IMR-90 (cell line): ENCODE data around the gene KCNH5. TPM values are rescaled to one million over a fixed set of nuclear protein-coding genes. Genes with fewer than 3 reads are reported as not detected.

Source experiments
- ATAC-seq: fragments of 200-7000 bp; cut with Tn5 transposase; 2 replicates; pipeline ENCODE4 v1.9.1; 2020; ENCODE audit warnings: low read depth, mild to moderate bottlenecking, moderate library complexity
- BruUV-seq: library from RNA; stranded (reverse); fragments of 400-500 nt; replicated peaks from 2 replicates; lab custom pipeline; 2021; lab: Mats Ljungman, UMichigan
- CTCF ChIA-PET: fragments of 300-600 bp; formaldehyde crosslinking; extraction: SDS; loops from one replicate; lab custom pipeline; 2021; ENCODE audit warnings: antibody characterized with exemption; lab: Yijun Ruan, JAX
- POLR2A ChIA-PET: fragments of 300-600 bp; sonication (Branson Sonifier 250); formaldehyde crosslinking; loops from one replicate; lab custom pipeline; 2022; ENCODE audit warnings: antibody characterized with exemption; ENCODE audit not compliant: unreplicated experiment; lab: Charles Lee
- DNase-seq: peaks from one replicate; pipeline ENCODE4 v3.0.0; 2013
- H2AFZ ChIP-seq: replicated peaks from 2 replicates; pipeline ENCODE3; 2013; ENCODE audit warnings: low read length, mild to moderate bottlenecking; ENCODE audit not compliant: poor library complexity
- H2AK5ac ChIP-seq: 2 replicates; pipeline ENCODE4 v1.6.1; 2013; ENCODE audit warnings: low read depth, low read length, inconsistent platforms
- H2AK9ac ChIP-seq: replicated peaks from 2 replicates; pipeline ENCODE3; 2013; ENCODE audit warnings: mild to moderate bottlenecking, low read depth, low read length, moderate library complexity; ENCODE audit not compliant: poor library complexity
- H2BK120ac ChIP-seq: 2 replicates; pipeline ENCODE4 v1.6.1; 2013; ENCODE audit warnings: low read depth, low read length, inconsistent platforms
- H2BK15ac ChIP-seq: 3 replicates; pipeline ENCODE4 v1.6.1; 2013; ENCODE audit warnings: low read depth, low read length, inconsistent platforms
- H2BK20ac ChIP-seq: 2 replicates; pipeline ENCODE4 v1.6.1; 2013; ENCODE audit warnings: low read depth, mild to moderate bottlenecking, inconsistent platforms, low read length, moderate library complexity
- H2BK5ac ChIP-seq: 2 replicates; pipeline ENCODE4 v1.6.1; 2013; ENCODE audit warnings: mild to moderate bottlenecking, low read depth, low read length, inconsistent platforms; ENCODE audit not compliant: poor library complexity, severe bottlenecking
- H3K14ac ChIP-seq: replicated peaks from 2 replicates; pipeline ENCODE4 v1.6.1; 2013; ENCODE audit warnings: low read depth, low read length, inconsistent platforms
- H3K18ac ChIP-seq: 2 replicates; pipeline ENCODE4 v1.6.1; 2013; ENCODE audit warnings: low read depth, low read length, control low read depth
- H3K23ac ChIP-seq: 2 replicates; pipeline ENCODE4 v1.6.1; 2013; ENCODE audit warnings: low read depth, low read length, inconsistent platforms
- H3K27ac ChIP-seq: 2 replicates; pipeline ENCODE4 v1.5.1; 2013; ENCODE audit warnings: mild to moderate bottlenecking, control low read depth, low read length; ENCODE audit not compliant: insufficient read depth
- H3K27me3 ChIP-seq: 2 replicates; pipeline ENCODE4 v1.6.1; 2013; ENCODE audit warnings: low read length; ENCODE audit not compliant: control insufficient read depth, insufficient read depth
- H3K36me3 ChIP-seq: 2 replicates; pipeline ENCODE4 v1.6.1; 2013; ENCODE audit warnings: low read length, mixed read lengths; ENCODE audit not compliant: control insufficient read depth, insufficient read depth
- H3K4ac ChIP-seq: 2 replicates; pipeline ENCODE4 v1.6.1; 2013; ENCODE audit warnings: low read depth, low read length, inconsistent platforms
- H3K4me1 ChIP-seq: 2 replicates; pipeline ENCODE4 v1.6.1; 2013; ENCODE audit warnings: low read length, mixed read lengths; ENCODE audit not compliant: control insufficient read depth, insufficient read depth
- H3K4me2 ChIP-seq: 2 replicates; pipeline ENCODE4 v1.6.1; 2013; ENCODE audit warnings: low read depth, mild to moderate bottlenecking, control low read depth, low read length, moderate library complexity
- H3K4me3 ChIP-seq: 2 replicates; pipeline ENCODE4 v1.5.1; 2013; ENCODE audit warnings: low read depth, mild to moderate bottlenecking, control low read depth, low read length, moderate library complexity; ENCODE audit not compliant: insufficient read depth
- H3K56ac ChIP-seq: 2 replicates; pipeline ENCODE4 v1.6.1; 2013; ENCODE audit warnings: low read length, inconsistent platforms; ENCODE audit not compliant: insufficient read depth; ENCODE audit errors: extremely low read depth
- H3K79me1 ChIP-seq, 2 experiments: 2 replicates each; pipeline ENCODE4 v1.6.1; 2013; ENCODE audit warnings: low read length in 2 of 2, inconsistent platforms in 1 of 2, low read depth in 1 of 2
- H3K9ac ChIP-seq: 2 replicates; pipeline ENCODE4 v1.6.1; 2013; ENCODE audit warnings: low read depth, low read length, control low read depth
- H3K9me1 ChIP-seq: 2 replicates; pipeline ENCODE4 v1.6.1; 2013; ENCODE audit warnings: low read length, inconsistent platforms; ENCODE audit not compliant: insufficient read depth
- H3K9me3 ChIP-seq: 2 replicates; pipeline ENCODE4 v1.6.1; 2013; ENCODE audit warnings: low read length; ENCODE audit not compliant: control insufficient read depth, insufficient read depth
- H4K20me1 ChIP-seq: 2 replicates; pipeline ENCODE4 v1.6.1; 2013; ENCODE audit warnings: low read length, inconsistent platforms; ENCODE audit not compliant: insufficient read depth
- H4K5ac ChIP-seq: 2 replicates; pipeline ENCODE4 v1.6.1; 2013; ENCODE audit warnings: mild to moderate bottlenecking, low read depth, low read length, control low read depth
- H4K8ac ChIP-seq, 2 experiments: 2 replicates each; pipeline ENCODE4 v1.6.1; 2013; ENCODE audit warnings: low read depth in 2 of 2, low read length in 2 of 2, control low read depth in 1 of 2, inconsistent platforms in 1 of 2
- H4K91ac ChIP-seq: 2 replicates; pipeline ENCODE4 v1.6.1; 2013; ENCODE audit warnings: low read depth, low read length, inconsistent platforms; ENCODE audit not compliant: insufficient read depth
- BHLHE40 ChIP-seq: fragments of 150-350 bp; IDR thresholded peaks from 2 replicates; pipeline ENCODE4 v1.6.1; 2016; ENCODE audit warnings: mild to moderate bottlenecking, low read depth, low read length
- CEBPB ChIP-seq: IDR thresholded peaks from 2 replicates; pipeline ENCODE4 v1.6.1; 2012; ENCODE audit warnings: low read depth, low read length, improper control_type of control experiment
- CHD1 ChIP-seq: IDR thresholded peaks from 2 replicates; pipeline ENCODE4 v1.6.1; 2012; ENCODE audit warnings: low read depth, low read length, improper control_type of control experiment
- FOS ChIP-seq: fragments of 150-350 bp; IDR thresholded peaks from 2 replicates; pipeline ENCODE4 v1.6.1; 2016; ENCODE audit warnings: low read depth, low read length
- MAFK ChIP-seq: IDR thresholded peaks from 2 replicates; pipeline ENCODE4 v1.6.1; 2012; ENCODE audit warnings: low read depth, low read length, improper control_type of control experiment
- MAZ ChIP-seq: IDR thresholded peaks from 2 replicates; pipeline ENCODE4 v1.6.1; 2012; ENCODE audit warnings: low read depth, mild to moderate bottlenecking, low read length, improper control_type of control experiment, moderate library complexity, borderline replicate concordance
- MXI1 ChIP-seq: IDR thresholded peaks from 2 replicates; pipeline ENCODE4 v1.6.1; 2012; ENCODE audit warnings: low read depth, mild to moderate bottlenecking, low read length, moderate library complexity, borderline replicate concordance
- NFE2L2 ChIP-seq: fragments of 150-350 bp; IDR thresholded peaks from 2 replicates; pipeline ENCODE4 v1.6.1; 2016; ENCODE audit warnings: low read depth, mild to moderate bottlenecking, low read length
- RAD21 ChIP-seq: IDR thresholded peaks from 2 replicates; pipeline ENCODE4 v1.6.1; 2012; ENCODE audit warnings: low read length, improper control_type of control experiment
- RCOR1 ChIP-seq: IDR thresholded peaks from 2 replicates; pipeline ENCODE4 v1.6.1; 2012; ENCODE audit warnings: mild to moderate bottlenecking, low read length, improper control_type of control experiment; ENCODE audit not compliant: insufficient replicate concordance
- RFX5 ChIP-seq: IDR thresholded peaks from 2 replicates; pipeline ENCODE4 v1.8.0; 2012; ENCODE audit warnings: low read depth, mild to moderate bottlenecking, low read length, moderate library complexity
- SMC3 ChIP-seq: fragments of 150-350 bp; IDR thresholded peaks from 2 replicates; pipeline ENCODE4 v1.6.1; 2016; ENCODE audit warnings: low read depth, mild to moderate bottlenecking, antibody characterized with exemption, low read length, moderate library complexity
- WGBS, 2 experiments: methylation state at CpG; one replicate each; pipeline versions ENCODE4 v1.1.5 to v1.1.7; 2013; ENCODE audit warnings: missing lambda C conversion rate in 2 of 2; ENCODE audit not compliant: insufficient read length in 1 of 2; ENCODE audit errors: extremely low coverage in 2 of 2; 5-methylcytosine and 5-hydroxymethylcytosine counted together
- dilution Hi-C: fragments of 300-500 bp; cut with HindIII; formaldehyde crosslinking; loops from one replicate; pipeline ENCODE4 v1.14.3; 2018; ENCODE audit warnings: low sequenced_read_pairs; ENCODE audit not compliant: unreplicated experiment
- in situ Hi-C: fragments of 300-500 bp; cut with MboI; formaldehyde crosslinking; loops from 3 replicates; pipeline ENCODE4 v1.14.3; 2019; ENCODE audit warnings: low sequenced_read_pairs, inconsistent platforms, mixed read lengths
- intact Hi-C: fragments of 100-400 bp; cut with micrococcal nuclease; formaldehyde crosslinking; loops from 2 replicates; pipeline ENCODE4 v1.10.0; 2022
- polyA plus RNA-seq, 3 experiments: library from polyadenylated mRNA; depleted of rRNA; stranded (reverse); fragments of >200 nt; gene quantifications; 2 replicates each; pipeline ENCODE4 v1.2.3, GENCODE V29; 2012; ENCODE audit warnings: low replicate concordance in 1 of 3
- total RNA-seq: library from RNA; depleted of rRNA; stranded (reverse); fragments of >200 nt; gene quantifications from 2 replicates; pipeline ENCODE4 v1.2.3, GENCODE V29; 2012
- TF ChIP-seq, protein P1 (sequence below): fragments of 150-350 bp; IDR thresholded peaks from 2 replicates; pipeline ENCODE4 v1.6.1; 2016; ENCODE audit warnings: low read depth, mild to moderate bottlenecking, low read length, moderate library complexity, borderline replicate concordance
- TF ChIP-seq, protein P2 (sequence below): fragments of 150-350 bp; IDR thresholded peaks from 2 replicates; pipeline ENCODE4 v1.6.1; 2017; ENCODE audit warnings: mild to moderate bottlenecking, antibody characterized with exemption, low read length, low read depth
- TF ChIP-seq, protein P3 (sequence below): conservative IDR thresholded peaks from 2 replicates; pipeline ENCODE4 v1.5.1; 2012; ENCODE audit warnings: mild to moderate bottlenecking, low read depth, low read length, improper control_type of control experiment

KCNH5 gene
- total and polyA plus RNA-seq, 2 of the 4 experiments (the other 2 are of a cell fraction), result under 0.01 to 0.03 TPM

DNA sequence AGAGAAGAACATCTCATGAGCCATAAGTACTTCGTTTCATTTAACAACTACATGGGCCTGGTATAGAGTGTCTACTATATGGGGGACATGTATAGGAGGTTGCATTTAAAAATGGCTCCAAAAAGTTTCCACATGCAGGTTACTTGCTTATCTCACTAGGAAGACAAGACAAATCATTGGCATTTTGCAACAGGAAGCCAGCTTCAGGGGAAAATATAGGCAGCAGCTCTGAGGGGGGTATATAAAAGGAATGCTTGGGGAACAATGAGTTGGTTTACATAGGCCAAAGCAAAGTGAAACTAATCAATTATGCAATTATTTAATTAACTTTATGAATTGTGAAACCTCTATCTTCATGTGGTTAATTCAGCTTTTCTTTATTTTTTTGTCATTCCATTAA, 225.3 kb downstream of the KCNH5 start:
- Histone ChIP-seq H2BK5ac (no peak overlapping the region), H3K9me3 (no peaks in the 10 kb centered on the region), H3K14ac (no peak overlapping the region), H3K27me3 (no peaks in the 10 kb centered on the region), H3K4me3 (no peak overlapping the region), H3K4me1 (no peaks in the 10 kb centered on the region), H2AK5ac (no peak overlapping the region), H4K20me1 (no peaks in the 10 kb centered on the region), H3K4ac (no peak overlapping the region), H4K8ac (no peak overlapping the region), H3K36me3 (no peaks in the 10 kb centered on the region), H4K91ac (no peak overlapping the region), H3K23ac (no peak overlapping the region), H3K4me2 (no peak overlapping the region), H3K9ac (no peak overlapping the region), H2BK120ac (no peak overlapping the region), H2BK15ac (no peak overlapping the region), H2AK9ac (no peak overlapping the region), H4K5ac (no peak overlapping the region), H2AFZ (no peak overlapping the region), H3K18ac (no peak overlapping the region), H3K79me1 (no peaks in the 10 kb centered on the region), H3K56ac (no peak overlapping the region), H2BK20ac (no peak overlapping the region), H3K27ac (no peak overlapping the region), H3K9me1 (no peaks in the 10 kb centered on the region)
- intact Hi-C loops, result no loop called here
- BruUV-seq, result no TSS peak
- in situ Hi-C loops, result no loop called here
- CTCF ChIA-PET, result no interaction called here
- TF ChIP-seq, protein P1, sequence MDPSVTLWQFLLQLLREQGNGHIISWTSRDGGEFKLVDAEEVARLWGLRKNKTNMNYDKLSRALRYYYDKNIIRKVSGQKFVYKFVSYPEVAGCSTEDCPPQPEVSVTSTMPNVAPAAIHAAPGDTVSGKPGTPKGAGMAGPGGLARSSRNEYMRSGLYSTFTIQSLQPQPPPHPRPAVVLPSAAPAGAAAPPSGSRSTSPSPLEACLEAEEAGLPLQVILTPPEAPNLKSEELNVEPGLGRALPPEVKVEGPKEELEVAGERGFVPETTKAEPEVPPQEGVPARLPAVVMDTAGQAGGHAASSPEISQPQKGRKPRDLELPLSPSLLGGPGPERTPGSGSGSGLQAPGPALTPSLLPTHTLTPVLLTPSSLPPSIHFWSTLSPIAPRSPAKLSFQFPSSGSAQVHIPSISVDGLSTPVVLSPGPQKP, result no peak
- TF ChIP-seq SMC3, result no peak
- TF ChIP-seq RFX5, result no peak
- no peak for TF ChIP-seq RCOR1
- TF ChIP-seq, protein P2, sequence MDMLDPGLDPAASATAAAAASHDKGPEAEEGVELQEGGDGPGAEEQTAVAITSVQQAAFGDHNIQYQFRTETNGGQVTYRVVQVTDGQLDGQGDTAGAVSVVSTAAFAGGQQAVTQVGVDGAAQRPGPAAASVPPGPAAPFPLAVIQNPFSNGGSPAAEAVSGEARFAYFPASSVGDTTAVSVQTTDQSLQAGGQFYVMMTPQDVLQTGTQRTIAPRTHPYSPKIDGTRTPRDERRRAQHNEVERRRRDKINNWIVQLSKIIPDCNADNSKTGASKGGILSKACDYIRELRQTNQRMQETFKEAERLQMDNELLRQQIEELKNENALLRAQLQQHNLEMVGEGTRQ, result no peak
- TF ChIP-seq CHD1, result no peak
- TF ChIP-seq FOS, result no peak
- TF ChIP-seq BHLHE40, result no peak
- no peak for TF ChIP-seq NFE2L2
- TF ChIP-seq MAZ, result no peak
- TF ChIP-seq MXI1, result no peak
- no peak for TF ChIP-seq MAFK
- no peak for TF ChIP-seq RAD21
- TF ChIP-seq, protein P3, sequence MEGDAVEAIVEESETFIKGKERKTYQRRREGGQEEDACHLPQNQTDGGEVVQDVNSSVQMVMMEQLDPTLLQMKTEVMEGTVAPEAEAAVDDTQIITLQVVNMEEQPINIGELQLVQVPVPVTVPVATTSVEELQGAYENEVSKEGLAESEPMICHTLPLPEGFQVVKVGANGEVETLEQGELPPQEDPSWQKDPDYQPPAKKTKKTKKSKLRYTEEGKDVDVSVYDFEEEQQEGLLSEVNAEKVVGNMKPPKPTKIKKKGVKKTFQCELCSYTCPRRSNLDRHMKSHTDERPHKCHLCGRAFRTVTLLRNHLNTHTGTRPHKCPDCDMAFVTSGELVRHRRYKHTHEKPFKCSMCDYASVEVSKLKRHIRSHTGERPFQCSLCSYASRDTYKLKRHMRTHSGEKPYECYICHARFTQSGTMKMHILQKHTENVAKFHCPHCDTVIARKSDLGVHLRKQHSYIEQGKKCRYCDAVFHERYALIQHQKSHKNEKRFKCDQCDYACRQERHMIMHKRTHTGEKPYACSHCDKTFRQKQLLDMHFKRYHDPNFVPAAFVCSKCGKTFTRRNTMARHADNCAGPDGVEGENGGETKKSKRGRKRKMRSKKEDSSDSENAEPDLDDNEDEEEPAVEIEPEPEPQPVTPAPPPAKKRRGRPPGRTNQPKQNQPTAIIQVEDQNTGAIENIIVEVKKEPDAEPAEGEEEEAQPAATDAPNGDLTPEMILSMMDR, result no peak
- TF ChIP-seq CEBPB, result no peak
- dilution Hi-C loops, result no loop called here
- WGBS, 2 experiments, result no CpG with 5 or more reads among the region's 1 CpG
- DNase-seq, result no peak
- POLR2A ChIA-PET, result no interaction called here
- no peak for ATAC-seq
